Measurements from ENCODE around the gene BAIAP2.

- TF ChIP-seq SIN3A (IDR thresholded peaks at IDR 0.05; ENCODE audit: borderline replicate concordance, insufficient read depth, low read length), result no peak
- no peak; the same call in 1 of the 2 replicates for TF ChIP-seq POLR2AphosphoS5 (IDR thresholded peaks at IDR 0.05; ENCODE audit: low read depth, low read length)
Measured at GRCh38 chr17:81113158-81113724, 78.3 kb downstream of the BAIAP2 start.

Data from PFSK-1 (cell line).